Body of pancreas (tissue), 4 donors: ENCODE results near the gene DHX38. TPM values are rescaled to one million over a fixed set of nuclear protein-coding genes. Genes with fewer than 3 reads are reported as not detected.

Experiments used
- ATAC-seq: fragments of 150-250 bp; one replicate; pipeline ENCODE4 v1.9.1; 2016
- DNase-seq, 4 donors: peaks; one replicate each; pipeline ENCODE4 v3.0.0-alpha.2; 2019
- H3K27ac ChIP-seq, 4 donors: fragments of 200-600 bp; sonication (generic); 1 replicate in 3 of 4; 2 replicates in 1 of 4; pipeline versions ENCODE4 v1.5.1 to v1.6.1; 2016 to 2019; ENCODE audit warnings: mild to moderate bottlenecking in 1 of 4, mixed read lengths in 1 of 4, moderate library complexity in 1 of 4
- H3K27me3 ChIP-seq, 2 donors: fragments of 200-600 bp; sonication (generic); one replicate each; pipeline ENCODE4 v1.6.0; 2016; ENCODE audit warnings: mild to moderate bottlenecking in 1 of 2
- H3K36me3 ChIP-seq, 2 donors: fragments of 200-600 bp; sonication (generic); replicated peaks in 1 of 2; 2 replicates each; pipeline ENCODE4 v1.5.1; 2016; ENCODE audit warnings: low read depth in 2 of 2; ENCODE audit not compliant: insufficient read depth in 1 of 2
- H3K4me1 ChIP-seq: fragments of 200-600 bp; sonication (generic); one replicate; pipeline ENCODE4 v1.6.0; 2016
- H3K4me3 ChIP-seq, 2 donors: fragments of 200-600 bp; sonication (generic); 1 replicate in 1 of 2; 2 replicates in 1 of 2; pipeline ENCODE4 v1.5.1; 2016 to 2019
- H3K9me3 ChIP-seq, 3 donors: fragments of 200-600 bp; sonication (generic); 1 replicate in 2 of 3; 2 replicates in 1 of 3; pipeline ENCODE4 v1.5.1; 2016
- CTCF ChIP-seq, 7 experiments: fragments of 450-650 bp in 4 of 7; fragments of 200-600 bp in 3 of 7; sonication (generic) in 3 of 7; IDR thresholded peaks; one replicate each; pipeline ENCODE4 v1.5.1; 2016 to 2019; ENCODE audit warnings: antibody characterized with exemption in 7 of 7
- POLR2A ChIP-seq, 3 donors: fragments of 450-650 bp; IDR thresholded peaks; one replicate each; pipeline ENCODE4 v1.6.1; 2016; ENCODE audit warnings: antibody characterized with exemption in 3 of 3, mild to moderate bottlenecking in 2 of 3
- WGBS, 2 donors: methylation state at CpG; one replicate each; pipeline ENCODE4 v1.1.5; 2017; 5-methylcytosine and 5-hydroxymethylcytosine counted together
- intact Hi-C: fragments of 100-400 bp; cut with DNase I; formaldehyde crosslinking; loops from one replicate; pipeline ENCODE4 v1.15.1; 2023
- total RNA-seq, 2 donors: library from RNA; depleted of rRNA; stranded (reverse); fragments of >200 nt; gene quantifications; one replicate each; pipeline ENCODE4 v1.1.0, GENCODE V29; 2016

The DHX38 gene
- 10 to 100 TPM; 28.3 to 40.5 TPM for total RNA-seq

GRCh38 chr16:72093448-72094265 is at the start of gene DHX38, which contains the start of gene TXNL4B:
TSS of gene DHX38 (plus strand) at chr16:72093847. CDS start at chr16:72096158, 2,311 bp downstream.
TSS of gene TXNL4B (minus strand) at chr16:72093620. CDS start at chr16:72090749, 2,871 bp downstream.
- Histone ChIP-seq H3K27me3 (no peaks in the 10 kb centered on the region), H3K36me3 (peaks cover 0 to 23% of the 10 kb centered on the region in 2 donors), H3K4me1 (peaks cover 32% of the 10 kb centered on the region), H3K27ac (peak within 1 kb of the TSS; percentile 63 to 91 (median 88)), H3K4me3 (peak within 1 kb of the TSS; percentile 68 to 82), H3K9me3 (no peaks in the 10 kb centered on the region)
- DNase-seq (peak; percentile 93 to 98 (median 94)), ATAC-seq (peak; percentile 99)
- WGBS, 2 donors: 0% methylated on average over 21 to 43 of the region's 43 CpGs
- TF ChIP-seq CTCF (IDR thresholded peaks at IDR 0.05) (peak in 1 of 7 experiments; percentile 16), POLR2A (IDR thresholded peaks at IDR 0.05) (peak; percentile 71 to 95 (median 94))
- intact Hi-C loops: no loop called here

DNA sequence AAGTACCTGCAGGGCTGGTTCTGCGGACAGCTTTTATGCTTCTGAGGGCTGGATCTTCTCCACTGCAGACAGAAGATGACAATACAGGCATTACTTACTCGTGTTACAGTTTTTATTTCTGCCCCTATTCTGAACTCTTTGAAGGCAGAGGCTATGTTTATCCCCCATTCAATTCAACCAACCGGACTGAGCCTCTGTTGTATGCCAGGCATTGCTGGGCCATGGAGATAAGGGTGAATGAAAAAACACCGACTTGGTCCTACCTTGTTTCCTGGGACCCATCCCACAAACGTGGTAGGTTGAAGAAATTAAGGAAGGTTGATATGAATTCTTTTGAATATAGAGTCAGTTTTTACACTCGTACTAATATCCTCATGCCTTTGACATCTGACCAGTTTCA is 49.4 kb upstream of the DHX38 start:
- Histone ChIP-seq H3K4me3 (no peak overlapping the region), H3K4me1 (peaks cover 23% of the 10 kb centered on the region), H3K27me3 (no peaks in the 10 kb centered on the region), H3K9me3 (no peaks in the 10 kb centered on the region), H3K36me3 (no peaks in the 10 kb centered on the region), H3K27ac (peak overlapping the region in 1 of 4 donors; percentile 31)
- DNase-seq (no peak), ATAC-seq (no peak)
- intact Hi-C loops: no loop called here
- WGBS, 2 donors: 65 to 79% methylated on average over 6 of the region's 6 CpGs
- TF ChIP-seq CTCF (IDR thresholded peaks at IDR 0.05) (no peak), POLR2A (IDR thresholded peaks at IDR 0.05) (no peak)

DNA sequence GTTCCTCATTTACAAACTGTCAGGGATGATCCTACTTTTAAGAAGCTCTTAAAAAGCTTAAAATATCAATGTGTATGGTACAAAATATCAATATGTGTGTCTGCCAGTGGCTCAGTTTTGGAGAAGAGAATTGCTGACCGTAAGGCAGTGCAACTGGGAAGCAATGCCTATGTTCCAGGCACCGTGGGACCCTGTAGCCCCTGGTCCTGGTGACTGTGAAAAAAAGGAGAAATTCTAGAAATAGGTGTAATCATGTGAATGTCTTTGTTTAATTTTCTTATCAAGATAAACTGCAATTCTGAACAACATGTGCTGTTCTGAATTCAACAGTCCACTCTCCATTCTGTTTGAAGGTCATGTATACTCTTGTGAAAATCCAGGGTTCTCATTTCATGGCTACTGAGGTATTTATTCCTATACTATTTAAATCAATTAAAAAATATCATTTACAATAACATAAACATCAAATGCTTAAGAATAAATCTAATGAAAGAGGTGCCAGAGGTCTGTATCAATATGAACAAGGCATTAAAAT is 48.8 kb upstream of the DHX38 start:
- no peaks in the 10 kb centered on the region for H3K9me3 ChIP-seq
- ATAC-seq (no peak), DNase-seq (no peak)
- no peak overlapping the region for H3K4me3 ChIP-seq
- H3K27me3 ChIP-seq: no peaks in the 10 kb centered on the region
- whole genome bisulfite sequencing, 2 donors: 59 to 85% methylated on average over 2 of the region's 2 CpGs
- intact Hi-C loops: no loop called here
- H3K36me3 ChIP-seq: no peaks in the 10 kb centered on the region
- no peak for TF ChIP-seq CTCF (IDR thresholded peaks at IDR 0.05)
- H3K4me1 ChIP-seq: peaks cover 23% of the 10 kb centered on the region
- peak overlapping the region in 1 of 4 donors; percentile 31 for H3K27ac ChIP-seq

GRCh38 chr16:72049110-72049509 is 44.5 kb upstream of the DHX38 start:
- Histone ChIP-seq H3K27me3 (no peaks in the 10 kb centered on the region), H3K9me3 (no peaks in the 10 kb centered on the region), H3K4me1 (no peaks in the 10 kb centered on the region), H3K27ac (no peak overlapping the region), H3K36me3 (no peaks in the 10 kb centered on the region), H3K4me3 (no peak overlapping the region)
- no peak for ATAC-seq
- no peak for DNase-seq
- intact Hi-C loops: no loop called here
- TF ChIP-seq CTCF (IDR thresholded peaks at IDR 0.05) (no peak), POLR2A (IDR thresholded peaks at IDR 0.05) (no peak)
